SK-N-SH (cell line): Measurements from ENCODE around the gene SOBP.

Source experiments
- EZH2phosphoT487 ChIP-seq: fragments of 200-600 bp; sonication (generic); IDR thresholded peaks from 2 replicates; pipeline ENCODE4 v1.6.1; 2017; ENCODE audit warnings: low read depth, mixed run types, mild to moderate bottlenecking, antibody characterized with exemption, moderate library complexity, borderline replicate concordance
- GABPA ChIP-seq: IDR thresholded peaks from 2 replicates; pipeline ENCODE4 v1.4.0; 2012; ENCODE audit warnings: low read depth, mild to moderate bottlenecking
- IRF3 ChIP-seq: fragments of 150-350 bp; IDR thresholded peaks from 2 replicates; pipeline ENCODE4 v1.6.1; 2016; ENCODE audit warnings: mild to moderate bottlenecking, low read depth, low read length
- JUND ChIP-seq: IDR thresholded peaks from 2 replicates; pipeline ENCODE4 v1.4.0; 2012
- NFIC ChIP-seq: IDR thresholded peaks from 2 replicates; pipeline ENCODE4 v1.4.0; 2012; ENCODE audit warnings: borderline replicate concordance
- POLR2AphosphoS5 ChIP-seq: IDR thresholded peaks from 2 replicates; pipeline ENCODE4 v1.6.1; 2012; ENCODE audit warnings: low read depth, low read length
- TAF1 ChIP-seq: IDR thresholded peaks from 2 replicates; pipeline ENCODE4 v1.6.1; 2012; ENCODE audit warnings: low read depth, mild to moderate bottlenecking, low read length, moderate library complexity, borderline replicate concordance
- TCF12 ChIP-seq: IDR thresholded peaks from 2 replicates; pipeline ENCODE4 v1.4.0; 2012
- USF2 ChIP-seq: fragments of 150-350 bp; IDR thresholded peaks from 2 replicates; pipeline ENCODE4 v1.6.1; 2017; ENCODE audit warnings: antibody characterized with exemption, low read length, low read depth, borderline replicate concordance
- TF ChIP-seq, protein P1 (sequence below): IDR thresholded peaks from 2 replicates; pipeline ENCODE4 v1.6.1; 2012; ENCODE audit warnings: mild to moderate bottlenecking, low read depth, low read length, moderate library complexity
- TF ChIP-seq, protein P2 (sequence below): fragments of 200-600 bp; sonication (generic); IDR thresholded peaks from 2 replicates; pipeline ENCODE4 v1.6.1; 2017; ENCODE audit warnings: antibody characterized with exemption, mild to moderate bottlenecking, moderate library complexity

GRCh38 chr6:107485157-107485556 lies 4.8 kb upstream of the SOBP start:
- TF ChIP-seq, protein P1, sequence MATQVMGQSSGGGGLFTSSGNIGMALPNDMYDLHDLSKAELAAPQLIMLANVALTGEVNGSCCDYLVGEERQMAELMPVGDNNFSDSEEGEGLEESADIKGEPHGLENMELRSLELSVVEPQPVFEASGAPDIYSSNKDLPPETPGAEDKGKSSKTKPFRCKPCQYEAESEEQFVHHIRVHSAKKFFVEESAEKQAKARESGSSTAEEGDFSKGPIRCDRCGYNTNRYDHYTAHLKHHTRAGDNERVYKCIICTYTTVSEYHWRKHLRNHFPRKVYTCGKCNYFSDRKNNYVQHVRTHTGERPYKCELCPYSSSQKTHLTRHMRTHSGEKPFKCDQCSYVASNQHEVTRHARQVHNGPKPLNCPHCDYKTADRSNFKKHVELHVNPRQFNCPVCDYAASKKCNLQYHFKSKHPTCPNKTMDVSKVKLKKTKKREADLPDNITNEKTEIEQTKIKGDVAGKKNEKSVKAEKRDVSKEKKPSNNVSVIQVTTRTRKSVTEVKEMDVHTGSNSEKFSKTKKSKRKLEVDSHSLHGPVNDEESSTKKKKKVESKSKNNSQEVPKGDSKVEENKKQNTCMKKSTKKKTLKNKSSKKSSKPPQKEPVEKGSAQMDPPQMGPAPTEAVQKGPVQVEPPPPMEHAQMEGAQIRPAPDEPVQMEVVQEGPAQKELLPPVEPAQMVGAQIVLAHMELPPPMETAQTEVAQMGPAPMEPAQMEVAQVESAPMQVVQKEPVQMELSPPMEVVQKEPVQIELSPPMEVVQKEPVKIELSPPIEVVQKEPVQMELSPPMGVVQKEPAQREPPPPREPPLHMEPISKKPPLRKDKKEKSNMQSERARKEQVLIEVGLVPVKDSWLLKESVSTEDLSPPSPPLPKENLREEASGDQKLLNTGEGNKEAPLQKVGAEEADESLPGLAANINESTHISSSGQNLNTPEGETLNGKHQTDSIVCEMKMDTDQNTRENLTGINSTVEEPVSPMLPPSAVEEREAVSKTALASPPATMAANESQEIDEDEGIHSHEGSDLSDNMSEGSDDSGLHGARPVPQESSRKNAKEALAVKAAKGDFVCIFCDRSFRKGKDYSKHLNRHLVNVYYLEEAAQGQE: no peak
- TF ChIP-seq, protein P2, sequence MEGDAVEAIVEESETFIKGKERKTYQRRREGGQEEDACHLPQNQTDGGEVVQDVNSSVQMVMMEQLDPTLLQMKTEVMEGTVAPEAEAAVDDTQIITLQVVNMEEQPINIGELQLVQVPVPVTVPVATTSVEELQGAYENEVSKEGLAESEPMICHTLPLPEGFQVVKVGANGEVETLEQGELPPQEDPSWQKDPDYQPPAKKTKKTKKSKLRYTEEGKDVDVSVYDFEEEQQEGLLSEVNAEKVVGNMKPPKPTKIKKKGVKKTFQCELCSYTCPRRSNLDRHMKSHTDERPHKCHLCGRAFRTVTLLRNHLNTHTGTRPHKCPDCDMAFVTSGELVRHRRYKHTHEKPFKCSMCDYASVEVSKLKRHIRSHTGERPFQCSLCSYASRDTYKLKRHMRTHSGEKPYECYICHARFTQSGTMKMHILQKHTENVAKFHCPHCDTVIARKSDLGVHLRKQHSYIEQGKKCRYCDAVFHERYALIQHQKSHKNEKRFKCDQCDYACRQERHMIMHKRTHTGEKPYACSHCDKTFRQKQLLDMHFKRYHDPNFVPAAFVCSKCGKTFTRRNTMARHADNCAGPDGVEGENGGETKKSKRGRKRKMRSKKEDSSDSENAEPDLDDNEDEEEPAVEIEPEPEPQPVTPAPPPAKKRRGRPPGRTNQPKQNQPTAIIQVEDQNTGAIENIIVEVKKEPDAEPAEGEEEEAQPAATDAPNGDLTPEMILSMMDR: no peak
- TF ChIP-seq GABPA: no peak
- TF ChIP-seq IRF3: no peak
- no peak for TF ChIP-seq EZH2phosphoT487
- no peak for TF ChIP-seq JUND
- TF ChIP-seq USF2: no peak
- no peak for TF ChIP-seq POLR2AphosphoS5
- TF ChIP-seq TCF12: no peak
- TF ChIP-seq TAF1: no peak
- no peak for TF ChIP-seq NFIC
